HL-60 (cell line): ENCODE results near the gene WDR93.
A peak's percentile ranks its signal among the peaks of the same experiment; 100 is the strongest.
"Not testable (repeated sequence)": the region's sequence is repeated elsewhere in the genome, so short reads cannot be mapped to it uniquely, and the experiment has no call there.

Experiments
- DNase-seq, 2 experiments: peaks; one replicate each; pipeline ENCODE4 v3.0.0-alpha.2; 2010 to 2020; ENCODE audit warnings: low read depth in 1 of 2, low spot score in 1 of 2
- H3K27ac ChIP-seq: fragments of 250-450 bp; sonication (Bioruptor Pico); replicated peaks from 2 replicates; pipeline ENCODE4 v1.5.1; 2020; ENCODE audit warnings: mild to moderate bottlenecking, moderate library complexity
- H3K27me3 ChIP-seq: fragments of 250-450 bp; sonication (Bioruptor Pico); 2 replicates; pipeline ENCODE4 v1.5.1; 2021; ENCODE audit warnings: mild to moderate bottlenecking, moderate library complexity; ENCODE audit not compliant: insufficient read depth, poor library complexity, severe bottlenecking
- H3K4me3 ChIP-seq: replicated peaks from 2 replicates; pipeline ENCODE4 v1.5.1; 2011; ENCODE audit warnings: mild to moderate bottlenecking, control low read depth, low read length; ENCODE audit not compliant: insufficient read depth
- CTCF ChIP-seq: IDR thresholded peaks from one replicate; pipeline ENCODE4 v1.5.1; 2011; ENCODE audit warnings: low read length, control low read depth, inconsistent platforms; ENCODE audit not compliant: insufficient read depth
- GABPA ChIP-seq: IDR thresholded peaks from 2 replicates; pipeline ENCODE4 v1.6.1; 2012; ENCODE audit warnings: low read depth
- POLR2AphosphoS5 ChIP-seq: IDR thresholded peaks from 2 replicates; pipeline ENCODE4 v1.6.1; 2012; ENCODE audit warnings: low read depth
- SPI1 ChIP-seq: IDR thresholded peaks from 2 replicates; pipeline ENCODE4 v1.6.1; 2012; ENCODE audit warnings: low read depth, mild to moderate bottlenecking, borderline replicate concordance
- TF ChIP-seq, protein P1 (sequence below): IDR thresholded peaks from 2 replicates; pipeline ENCODE4 v1.6.1; 2012; ENCODE audit warnings: low read depth; ENCODE audit not compliant: insufficient replicate concordance

WDR93 gene

DNA sequence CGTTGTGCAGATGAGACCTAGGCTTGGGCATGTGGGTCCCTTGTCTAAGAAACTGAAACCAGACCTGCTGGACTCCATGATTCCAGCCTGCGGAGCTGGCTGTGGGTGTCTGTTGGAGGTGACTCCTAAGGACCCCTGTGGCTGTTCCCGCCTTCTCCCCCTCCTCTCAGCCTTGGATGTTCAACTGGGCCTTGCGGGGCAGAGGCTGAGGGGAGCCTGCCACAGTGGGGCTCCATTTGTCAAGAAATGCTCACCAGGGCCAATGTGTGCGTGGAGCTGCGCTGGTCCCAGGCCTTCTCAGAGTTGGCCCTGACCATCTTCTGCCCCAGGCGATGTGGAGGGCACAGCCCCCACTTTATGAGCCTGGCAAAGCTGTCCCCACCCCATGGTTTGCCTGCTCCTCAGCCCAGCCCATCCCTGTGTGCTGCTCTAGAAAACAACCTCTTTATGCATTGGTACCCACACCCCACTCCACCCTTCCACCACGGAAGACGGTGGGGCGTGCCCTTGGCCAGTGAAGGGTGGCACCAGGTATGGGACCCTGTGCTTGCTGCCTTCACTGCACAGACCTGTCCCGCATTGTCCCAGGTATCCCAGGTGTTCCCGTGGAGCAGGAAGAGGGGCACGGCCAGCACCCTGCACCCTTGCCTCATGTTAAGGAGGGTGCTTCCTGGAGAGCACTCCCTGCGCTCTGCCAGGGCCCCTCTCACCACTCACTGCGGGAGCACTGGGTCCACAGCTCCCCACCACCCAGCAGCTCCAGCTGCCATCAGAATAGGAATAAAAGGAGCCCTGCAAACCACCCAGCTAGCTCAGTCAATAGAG, 93.5 kb downstream of the WDR93 start:
- no peak overlapping the region for H3K27ac ChIP-seq
- no peak overlapping the region for H3K4me3 ChIP-seq
- no peak for TF ChIP-seq CTCF
- TF ChIP-seq POLR2AphosphoS5, result peak; percentile 48
- H3K27me3 ChIP-seq, result no peaks in the 10 kb centered on the region
- DNase-seq, result no peak

GRCh38 chr15:89784686-89784960, 94.0 kb downstream of the WDR93 start:
- no peak overlapping the region for H3K27ac ChIP-seq

DNA sequence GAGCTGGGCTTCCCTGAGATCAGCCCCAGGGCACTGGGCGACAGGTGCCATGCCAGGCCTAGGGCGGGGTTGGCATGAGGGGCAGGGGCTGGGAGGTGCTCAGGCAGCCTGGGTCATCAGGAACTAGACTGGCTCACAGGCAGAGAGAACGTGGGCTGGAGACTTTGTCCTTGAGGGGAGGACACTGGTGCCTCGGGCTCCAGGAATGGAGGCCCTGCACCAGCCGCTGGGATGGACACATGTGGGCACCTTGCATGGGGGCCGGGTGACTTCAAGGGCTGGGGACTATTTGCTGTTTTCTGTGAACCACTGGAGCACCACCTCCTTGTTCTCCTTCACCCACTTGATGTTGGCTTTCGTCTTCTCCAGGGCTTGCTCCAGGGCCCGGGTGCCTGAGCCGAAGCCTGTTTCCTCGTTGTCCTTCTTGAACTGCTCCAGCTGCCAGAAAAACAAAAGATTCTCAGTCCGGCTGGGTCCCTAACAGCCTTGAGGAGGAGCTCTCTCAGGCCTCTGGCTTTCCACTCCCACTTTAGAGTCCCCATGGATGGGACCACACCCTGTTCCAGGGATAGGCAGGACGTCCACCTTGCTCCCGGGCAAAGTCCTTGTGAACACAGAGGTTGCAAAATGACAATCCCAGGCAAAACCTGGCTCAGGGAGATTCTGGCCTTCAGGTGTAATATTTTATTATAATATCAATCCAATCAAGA, 94.6 kb downstream of the WDR93 start:
- no peak overlapping the region for H3K27ac ChIP-seq
- H3K27me3 ChIP-seq, result no peaks in the 10 kb centered on the region
- H3K4me3 ChIP-seq, result no peak overlapping the region
- TF ChIP-seq, protein P1, sequence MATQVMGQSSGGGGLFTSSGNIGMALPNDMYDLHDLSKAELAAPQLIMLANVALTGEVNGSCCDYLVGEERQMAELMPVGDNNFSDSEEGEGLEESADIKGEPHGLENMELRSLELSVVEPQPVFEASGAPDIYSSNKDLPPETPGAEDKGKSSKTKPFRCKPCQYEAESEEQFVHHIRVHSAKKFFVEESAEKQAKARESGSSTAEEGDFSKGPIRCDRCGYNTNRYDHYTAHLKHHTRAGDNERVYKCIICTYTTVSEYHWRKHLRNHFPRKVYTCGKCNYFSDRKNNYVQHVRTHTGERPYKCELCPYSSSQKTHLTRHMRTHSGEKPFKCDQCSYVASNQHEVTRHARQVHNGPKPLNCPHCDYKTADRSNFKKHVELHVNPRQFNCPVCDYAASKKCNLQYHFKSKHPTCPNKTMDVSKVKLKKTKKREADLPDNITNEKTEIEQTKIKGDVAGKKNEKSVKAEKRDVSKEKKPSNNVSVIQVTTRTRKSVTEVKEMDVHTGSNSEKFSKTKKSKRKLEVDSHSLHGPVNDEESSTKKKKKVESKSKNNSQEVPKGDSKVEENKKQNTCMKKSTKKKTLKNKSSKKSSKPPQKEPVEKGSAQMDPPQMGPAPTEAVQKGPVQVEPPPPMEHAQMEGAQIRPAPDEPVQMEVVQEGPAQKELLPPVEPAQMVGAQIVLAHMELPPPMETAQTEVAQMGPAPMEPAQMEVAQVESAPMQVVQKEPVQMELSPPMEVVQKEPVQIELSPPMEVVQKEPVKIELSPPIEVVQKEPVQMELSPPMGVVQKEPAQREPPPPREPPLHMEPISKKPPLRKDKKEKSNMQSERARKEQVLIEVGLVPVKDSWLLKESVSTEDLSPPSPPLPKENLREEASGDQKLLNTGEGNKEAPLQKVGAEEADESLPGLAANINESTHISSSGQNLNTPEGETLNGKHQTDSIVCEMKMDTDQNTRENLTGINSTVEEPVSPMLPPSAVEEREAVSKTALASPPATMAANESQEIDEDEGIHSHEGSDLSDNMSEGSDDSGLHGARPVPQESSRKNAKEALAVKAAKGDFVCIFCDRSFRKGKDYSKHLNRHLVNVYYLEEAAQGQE, result no peak
- no peak for TF ChIP-seq CTCF
- no peak for TF ChIP-seq SPI1
- TF ChIP-seq GABPA, result no peak
- no peak for TF ChIP-seq POLR2AphosphoS5
- no peak for DNase-seq

More at GRCh38 chr15:89784686-89784960, 94.0 kb downstream of the WDR93 start:
- no peaks in the 10 kb centered on the region for H3K27me3 ChIP-seq
- no peak overlapping the region for H3K4me3 ChIP-seq
- TF ChIP-seq POLR2AphosphoS5 (no peak), GABPA (no peak)
- no peak for DNase-seq

DNA sequence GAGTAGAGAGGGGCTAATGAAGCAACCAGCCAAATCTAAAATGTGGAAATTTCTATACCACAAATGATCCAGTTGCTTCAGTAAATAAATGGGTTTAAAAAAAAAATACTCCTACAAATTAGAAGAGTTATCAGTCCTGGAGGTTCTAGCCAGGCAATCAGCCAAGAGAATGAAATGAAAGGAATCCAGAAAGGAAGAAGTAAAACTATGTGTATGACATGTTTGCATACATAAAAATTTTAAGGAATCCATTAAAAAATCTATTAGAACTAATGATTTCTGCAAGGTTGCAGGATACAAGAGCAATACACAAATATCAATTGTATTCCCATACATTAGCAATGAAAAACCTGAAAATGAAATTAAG, 95.1 kb downstream of the WDR93 start:
- Histone ChIP-seq H3K27me3 (no peaks in the 10 kb centered on the region), H3K4me3 (no peak overlapping the region), H3K27ac (no peak overlapping the region)
- TF ChIP-seq CTCF, result no peak
- DNase-seq, result no peak

- no peak overlapping the region for H3K27ac ChIP-seq
- TF ChIP-seq SPI1 (no peak), POLR2AphosphoS5 (no peak), CTCF (no peak), GABPA (no peak)
- TF ChIP-seq, protein P1, result no peak
- H3K4me3 ChIP-seq, result no peak overlapping the region
- DNase-seq, result no peak
- H3K27me3 ChIP-seq, result no peaks in the 10 kb centered on the region
Measured at GRCh38 chr15:89787944-89788343, 97.3 kb downstream of the WDR93 start.

GRCh38 chr15:89788585-89788984, 98.0 kb downstream of the WDR93 start:
- DNase-seq, H3K27ac ChIP-seq, H3K4me3 ChIP-seq, H3K27me3 ChIP-seq: not testable (repeated sequence)
